Chondrocyte (in vitro differentiated cells): ENCODE measurements around the gene MRPS18B. TPM values are rescaled to one million over a fixed set of nuclear protein-coding genes. Genes with fewer than 3 reads are reported as not detected.
"Not testable (repeated sequence)": the region's sequence is repeated elsewhere in the genome, so short reads cannot be mapped to it uniquely, and the experiment has no call there.

Experiments used
- DNase-seq: peaks from one replicate; pipeline ENCODE4 v3.0.0; 2021; ENCODE audit warnings: mixed read lengths, low spot score
- H3K27ac Mint-ChIP-seq: one replicate; pipeline ENCODE4 v1.8.0; 2021; ENCODE audit warnings: mild to moderate bottlenecking, moderate library complexity, mixed read lengths; ENCODE audit not compliant: unreplicated experiment
- H3K27me3 Mint-ChIP-seq: 2 replicates; pipeline ENCODE4 v1.8.0; 2021; ENCODE audit warnings: low read depth, mixed read lengths
- H3K36me3 Mint-ChIP-seq: 2 replicates; pipeline ENCODE4 v1.8.0; 2021; ENCODE audit warnings: low read depth, mixed read lengths
- H3K4me1 Mint-ChIP-seq: 2 replicates; pipeline ENCODE4 v1.8.0; 2021; ENCODE audit warnings: low read depth, mild to moderate bottlenecking, mixed read lengths
- H3K4me3 Mint-ChIP-seq: one replicate; pipeline ENCODE4 v1.8.0; 2021; ENCODE audit warnings: mild to moderate bottlenecking, moderate library complexity, mixed read lengths; ENCODE audit not compliant: unreplicated experiment
- H3K9me3 Mint-ChIP-seq: 2 replicates; pipeline ENCODE4 v1.8.0; 2021; ENCODE audit warnings: low read depth, mixed read lengths
- CTCF ChIP-seq: fragments of 200-600 bp; sonication (generic); IDR thresholded peaks from 2 replicates; pipeline ENCODE4 v1.5.0; 2021; ENCODE audit warnings: antibody characterized with exemption, mild to moderate bottlenecking, moderate library complexity
- total RNA-seq: library from RNA; stranded (reverse); gene quantifications from 3 replicates; pipeline ENCODE4 v1.2.1, GENCODE V29; 2021

The MRPS18B gene
- total RNA-seq, 1 donor from 2014 or later: 24.7 TPM

GRCh38 chr6:30657454-30657853 is 39.8 kb downstream of the MRPS18B start:
- no peaks in the 10 kb centered on the region for H3K4me1 Mint-ChIP-seq
- H3K27ac Mint-ChIP-seq: peak overlapping the region; percentile 78
- H3K36me3 Mint-ChIP-seq: peaks cover 46% of the 10 kb centered on the region
- H3K27me3 Mint-ChIP-seq: no peaks in the 10 kb centered on the region
- no peak for DNase-seq
- no peak overlapping the region for H3K4me3 Mint-ChIP-seq
- no peaks in the 10 kb centered on the region for H3K9me3 Mint-ChIP-seq
- TF ChIP-seq CTCF: no peak

GRCh38 chr6:30657922-30658321 is 40.3 kb downstream of the MRPS18B start:
- H3K4me3 Mint-ChIP-seq, DNase-seq, H3K27ac Mint-ChIP-seq, H3K27me3 Mint-ChIP-seq, H3K9me3 Mint-ChIP-seq, H3K4me1 Mint-ChIP-seq: not testable (repeated sequence)
- H3K36me3 Mint-ChIP-seq: peaks cover 50% of the 10 kb centered on the region

- Mint-ChIP-seq H3K36me3 (peaks cover 42% of the 10 kb centered on the region), H3K27me3 (no peaks in the 10 kb centered on the region), H3K27ac (no peak overlapping the region), H3K4me3 (no peak overlapping the region), H3K4me1 (no peaks in the 10 kb centered on the region), H3K9me3 (no peaks in the 10 kb centered on the region)
- no peak for DNase-seq
- TF ChIP-seq CTCF: no peak
These were observed 47.5 kb downstream of the MRPS18B start for GRCh38 chr6:30664994-30665767.

GRCh38 chr6:30666300-30666699 is 48.7 kb downstream of the MRPS18B start:
- H3K9me3 Mint-ChIP-seq, H3K27ac Mint-ChIP-seq, H3K27me3 Mint-ChIP-seq, DNase-seq, H3K4me1 Mint-ChIP-seq, H3K4me3 Mint-ChIP-seq: not testable (repeated sequence)
- H3K36me3 Mint-ChIP-seq: peaks cover 46% of the 10 kb centered on the region

GRCh38 chr6:30670760-30671527 is 53.3 kb downstream of the MRPS18B start:
- TF ChIP-seq CTCF: peak; percentile 46
- Mint-ChIP-seq H3K9me3 (no peaks in the 10 kb centered on the region), H3K4me1 (peaks cover 24% of the 10 kb centered on the region), H3K36me3 (peaks cover 18% of the 10 kb centered on the region), H3K27me3 (no peaks in the 10 kb centered on the region), H3K27ac (peak overlapping the region; percentile 55), H3K4me3 (peak overlapping the region; percentile 66)
- no peak for DNase-seq

- H3K4me3 Mint-ChIP-seq: peak within 1 kb of the TSS; percentile 89
- no peak for DNase-seq
- H3K27me3 Mint-ChIP-seq: no peaks in the 10 kb centered on the region
- H3K36me3 Mint-ChIP-seq: peaks cover 28% of the 10 kb centered on the region
- H3K4me1 Mint-ChIP-seq: peaks cover 30% of the 10 kb centered on the region
- H3K27ac Mint-ChIP-seq: peak within 1 kb of the TSS; percentile 89
- peak; percentile 90 for TF ChIP-seq CTCF
- H3K9me3 Mint-ChIP-seq: no peaks in the 10 kb centered on the region
These were observed 55.0 kb downstream of the MRPS18B start, which contains the start of gene DHX16 for GRCh38 chr6:30672445-30673253. Gene DHX16 (minus strand): TSS chr6:30673006. CDS start chr6:30672841, 165 bp downstream.
